K562 (cell line): ENCODE data around the gene IL11. TPM values are rescaled to one million over a fixed set of nuclear protein-coding genes. Genes with fewer than 3 reads are reported as not detected.
A peak's percentile ranks its signal among the peaks of the same experiment; 100 is the strongest.

ENCODE experiments used
- ARNT ChIP-seq, 2 experiments: fragments of 450-650 bp; IDR thresholded peaks; 2 replicates each; pipeline ENCODE4 v1.6.1; 2016; ENCODE audit warnings: mild to moderate bottlenecking in 1 of 2
- ATF3 ChIP-seq, 2 experiments: fragments of 450-650 bp in 1 of 2; sonication (generic) in 1 of 2; formaldehyde crosslinking in 1 of 2; IDR thresholded peaks in 1 of 2; conservative IDR thresholded peaks in 1 of 2; 2 replicates each; pipeline versions ENCODE4 v1.6.1 to v1.8.1; 2016 to 2023; ENCODE audit warnings: mild to moderate bottlenecking in 2 of 2, moderate library complexity in 2 of 2, inconsistent platforms in 1 of 2, missing genetic modification reagents in 1 of 2
- BACH1 ChIP-seq: fragments of 200-800 bp; sonication (Bioruptor generic); IDR thresholded peaks from 2 replicates; pipeline ENCODE4 v1.6.1; 2016; ENCODE audit warnings: missing genetic modification characterization, missing compliant biosample characterization
- BCL6 ChIP-seq: fragments of 250-450 bp; sonication (Bioruptor Pico); IDR thresholded peaks from 2 replicates; pipeline ENCODE4 v1.4.0; 2020
- BDP1 ChIP-seq: IDR thresholded peaks from 3 replicates; pipeline ENCODE4 v1.6.1; 2011; ENCODE audit not compliant: insufficient read length, insufficient read depth
- BRCA1 ChIP-seq, 2 experiments: fragments of 450-650 bp in 1 of 2; sonication (generic) in 1 of 2; formaldehyde crosslinking in 1 of 2; IDR thresholded peaks; 2 replicates each; pipeline versions ENCODE4 v1.5.0 to v1.6.1; 2017 to 2020; ENCODE audit warnings: mild to moderate bottlenecking in 1 of 2, missing genetic modification reagents in 1 of 2
- CSDE1 ChIP-seq, 2 experiments: fragments of 450-650 bp; IDR thresholded peaks; 2 replicates each; pipeline ENCODE4 v1.6.1; 2016; ENCODE audit warnings: mild to moderate bottlenecking in 1 of 2
- DDX20 ChIP-seq: fragments of 450-650 bp; IDR thresholded peaks from 2 replicates; pipeline ENCODE4 v1.6.1; 2016; ENCODE audit warnings: missing genetic modification characterization, low read depth, mild to moderate bottlenecking, missing compliant biosample characterization, moderate library complexity
- ELF1 ChIP-seq: fragments of 200-800 bp; sonication (Bioruptor generic); IDR thresholded peaks from 2 replicates; pipeline ENCODE4 v1.6.1; 2016; ENCODE audit warnings: missing genetic modification characterization, missing compliant biosample characterization
- FIP1L1 ChIP-seq: fragments of 200-400 bp; formaldehyde crosslinking; IDR thresholded peaks from 2 replicates; pipeline ENCODE4 v1.6.1; 2018; ENCODE audit warnings: mild to moderate bottlenecking, low read depth, low read length; ENCODE audit not compliant: poor library complexity, severe bottlenecking
- MBD2 ChIP-seq: sonication (generic); IDR thresholded peaks from 2 replicates; pipeline ENCODE4 v1.6.1; 2016; ENCODE audit warnings: low read depth, borderline replicate concordance
- NEUROD1 ChIP-seq: fragments of 150-350 bp; IDR thresholded peaks from 2 replicates; pipeline ENCODE4 v1.6.1; 2014; ENCODE audit warnings: borderline replicate concordance, low read length, low read depth; ENCODE audit not compliant: partially characterized antibody
- PCBP2 ChIP-seq: fragments of 200-400 bp; formaldehyde crosslinking; IDR thresholded peaks from 2 replicates; pipeline ENCODE4 v1.6.1; 2018; ENCODE audit warnings: low read length, low read depth, mild to moderate bottlenecking, moderate library complexity; ENCODE audit not compliant: poor library complexity, severe bottlenecking
- PHB ChIP-seq: fragments of 250-450 bp; sonication (Bioruptor Pico); IDR thresholded peaks from 2 replicates; pipeline ENCODE4 v1.5.0; 2021
- SMARCE1 ChIP-seq: fragments of 450-650 bp; IDR thresholded peaks from 2 replicates; pipeline ENCODE4 v1.7.1; 2016; ENCODE audit warnings: mild to moderate bottlenecking
- TFAP4 ChIP-seq: sonication (generic); formaldehyde crosslinking; IDR thresholded peaks from 2 replicates; pipeline ENCODE4 v1.8.0; 2022; ENCODE audit warnings: missing genetic modification reagents, mild to moderate bottlenecking, moderate library complexity, borderline replicate concordance
- TGIF2 ChIP-seq: sonication (generic); formaldehyde crosslinking; IDR thresholded peaks from 2 replicates; pipeline ENCODE4 v1.8.1; 2022; ENCODE audit warnings: mild to moderate bottlenecking, missing genetic modification reagents, moderate library complexity
- USF2 ChIP-seq: sonication (generic); formaldehyde crosslinking; IDR thresholded peaks from 2 replicates; pipeline ENCODE4 v1.5.0; 2020; ENCODE audit warnings: missing genetic modification reagents
- ZBTB2 ChIP-seq: fragments of 450-650 bp; IDR thresholded peaks from 2 replicates; pipeline ENCODE4 v1.6.1; 2016; ENCODE audit warnings: antibody characterized with exemption
- ZFP30 ChIP-seq: fragments of 250-450 bp; sonication (Bioruptor Pico); IDR thresholded peaks from 2 replicates; pipeline ENCODE4 v1.8.0; 2022; ENCODE audit warnings: moderate library complexity, mild to moderate bottlenecking, inconsistent platforms, borderline replicate concordance
- polyA plus RNA-seq, 8 experiments: library from polyadenylated mRNA; depleted of rRNA in 4 of 8; stranded (reverse) in 5 of 8; unstranded in 3 of 8; fragments of >200 nt; fragmentation: Nextera tagmentation in 2 of 8; fragmentation: Illumina TruSeq in 1 of 8; extraction: Ambion mirVana in 2 of 8; extraction: Trizol in 1 of 8; gene quantifications; 2 replicates each; pipeline versions ENCODE4 v1.2.1 to v1.2.3, GENCODE V29; 2011 to 2014; ENCODE audit warnings: inconsistent platforms in 1 of 8, missing spikeins in 1 of 8
- total RNA-seq, 7 experiments: library from RNA; depleted of rRNA in 6 of 7; stranded (reverse); fragments of >200 nt in 6 of 7; fragmentation: Illumina TruSeq in 2 of 7; extraction: Trizol in 2 of 7; gene quantifications; 2 replicates each; pipeline versions ENCODE4 v1.2.1 to v1.2.3, GENCODE V29; 2011 to 2021; ENCODE audit warnings: low replicate concordance in 1 of 7
- TF ChIP-seq, protein P1 (sequence below): fragments of 450-650 bp; IDR thresholded peaks from 2 replicates; pipeline ENCODE4 v1.6.1; 2017; ENCODE audit warnings: antibody characterized with exemption

The IL11 gene
- total and polyA plus RNA-seq, 9 of the 15 experiments (the other 6 are each of a cell fraction or from before 2014, with no cell fraction given): 0.04 to 0.42 (median 0.06) TPM; not detected in 6

DNA sequence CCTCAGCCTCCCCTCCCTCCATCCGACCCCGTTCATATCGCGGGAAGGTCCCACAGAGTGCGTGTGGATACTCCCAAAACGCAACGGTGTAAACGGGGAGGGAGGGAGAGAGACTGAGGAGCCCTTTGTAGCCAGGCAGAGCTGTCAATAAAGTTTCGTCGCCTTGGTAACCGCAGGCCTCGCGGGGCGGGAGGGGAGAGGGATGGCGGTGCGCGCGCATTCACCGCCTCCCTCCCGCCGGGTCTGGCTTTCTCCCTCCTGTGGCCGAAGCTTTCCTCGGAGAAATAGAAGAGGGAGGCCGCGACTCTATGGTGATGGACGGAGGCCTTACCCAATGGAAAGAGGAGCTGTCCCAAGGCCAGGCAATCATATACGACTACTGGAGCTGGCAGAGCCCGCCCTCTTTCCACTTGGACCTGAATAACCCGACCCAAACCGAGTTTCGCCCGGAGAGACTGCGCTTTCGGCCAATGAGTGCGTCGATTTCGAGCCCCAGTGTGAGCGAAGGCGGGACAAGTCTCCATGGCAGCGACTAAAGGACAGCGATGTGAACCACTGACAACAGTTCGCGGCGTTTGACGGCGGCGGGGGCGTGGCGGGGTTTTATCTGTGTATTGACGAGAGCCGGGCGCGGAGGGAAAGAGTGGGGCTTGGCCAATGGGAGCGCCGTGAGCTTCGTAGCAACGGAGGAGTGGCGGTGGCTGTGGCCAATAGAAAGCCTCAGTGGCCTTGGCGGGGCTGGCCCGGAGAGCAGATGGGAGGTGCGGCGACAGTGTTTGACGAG lies 31.0 kb downstream of the IL11 start, which contains the start of gene KMT5C (continued):
- no peak for TF ChIP-seq ZBTB2
- peak; percentile 77; the same call in 1 of the 2 replicates for TF ChIP-seq TFAP4 (CRISPR knock-in tag)
- TF ChIP-seq BACH1 (tag): no peak
- peak; percentile 98 for TF ChIP-seq MBD2
- no peak for TF ChIP-seq DDX20 (tag)
- TF ChIP-seq PHB (CRISPR knock-in tag): no peak
- 0 out of 4 replicates have a peak, but pooled peaks of 1 of the 2 experiments have one; percentile 8 for TF ChIP-seq ARNT (IDR thresholded peaks at IDR 0.05)
- TF ChIP-seq ATF3 (IDR thresholded peaks at IDR 0.05): no peak
- TF ChIP-seq ATF3 (CRISPR knock-in tag; conservative IDR thresholded peaks at IDR 0.05): no peak
- no peak for TF ChIP-seq BDP1
- TF ChIP-seq CSDE1 (IDR thresholded peaks at IDR 0.05): peak in 1 of 2 experiments; percentile 90; a peak in 2 of 4 replicates
- TF ChIP-seq BCL6 (CRISPR knock-in tag): no peak
- no peak for TF ChIP-seq TGIF2 (CRISPR knock-in tag)
- no peak for TF ChIP-seq ZFP30 (CRISPR knock-in tag)
- no peak for TF ChIP-seq ELF1 (tag)
- no peak for TF ChIP-seq SMARCE1
- peak; percentile 97 for TF ChIP-seq NEUROD1
- TF ChIP-seq, protein P1, sequence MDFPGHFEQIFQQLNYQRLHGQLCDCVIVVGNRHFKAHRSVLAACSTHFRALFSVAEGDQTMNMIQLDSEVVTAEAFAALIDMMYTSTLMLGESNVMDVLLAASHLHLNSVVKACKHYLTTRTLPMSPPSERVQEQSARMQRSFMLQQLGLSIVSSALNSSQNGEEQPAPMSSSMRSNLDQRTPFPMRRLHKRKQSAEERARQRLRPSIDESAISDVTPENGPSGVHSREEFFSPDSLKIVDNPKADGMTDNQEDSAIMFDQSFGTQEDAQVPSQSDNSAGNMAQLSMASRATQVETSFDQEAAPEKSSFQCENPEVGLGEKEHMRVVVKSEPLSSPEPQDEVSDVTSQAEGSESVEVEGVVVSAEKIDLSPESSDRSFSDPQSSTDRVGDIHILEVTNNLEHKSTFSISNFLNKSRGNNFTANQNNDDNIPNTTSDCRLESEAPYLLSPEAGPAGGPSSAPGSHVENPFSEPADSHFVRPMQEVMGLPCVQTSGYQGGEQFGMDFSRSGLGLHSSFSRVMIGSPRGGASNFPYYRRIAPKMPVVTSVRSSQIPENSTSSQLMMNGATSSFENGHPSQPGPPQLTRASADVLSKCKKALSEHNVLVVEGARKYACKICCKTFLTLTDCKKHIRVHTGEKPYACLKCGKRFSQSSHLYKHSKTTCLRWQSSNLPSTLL: no peak
- no peak for TF ChIP-seq PCBP2
- TF ChIP-seq BRCA1 (IDR thresholded peaks at IDR 0.05): no peak
- TF ChIP-seq BRCA1 (CRISPR knock-in tag; IDR thresholded peaks at IDR 0.05): no peak
- no peak for TF ChIP-seq FIP1L1
- no peak for TF ChIP-seq USF2 (CRISPR knock-in tag)
